Fibroblast of lung (primary cell): Measurements from ENCODE around the gene EGF. TPM values are rescaled to one million over a fixed set of nuclear protein-coding genes. Genes with fewer than 3 reads are reported as not detected.
A peak's percentile ranks its signal among the peaks of the same experiment; 100 is the strongest.

Experiments used
- DNase-seq, 2 donors: peaks; one replicate each; pipeline versions ENCODE4 v3.0.0 to v3.0.0-alpha.2; 2010; ENCODE audit warnings: low read depth in 2 of 2
- H2AFZ ChIP-seq: 2 replicates; pipeline ENCODE4 v1.5.1; 2012; ENCODE audit warnings: low read length, control low read depth, inconsistent platforms
- H3K27ac ChIP-seq: 2 replicates; pipeline ENCODE4 v1.5.1; 2011; ENCODE audit warnings: low read length, control low read depth; ENCODE audit not compliant: insufficient read depth
- H3K27me3 ChIP-seq: 2 replicates; pipeline ENCODE4 v1.5.1; 2011; ENCODE audit warnings: mild to moderate bottlenecking, low read length; ENCODE audit not compliant: control insufficient read depth, insufficient read depth
- H3K36me3 ChIP-seq: 2 replicates; pipeline ENCODE4 v1.5.1; 2011; ENCODE audit warnings: low read length; ENCODE audit not compliant: control insufficient read depth, insufficient read depth
- H3K4me1 ChIP-seq: 2 replicates; pipeline ENCODE4 v1.5.1; 2011; ENCODE audit warnings: low read length; ENCODE audit not compliant: control insufficient read depth, insufficient read depth; ENCODE audit errors: extremely low read depth
- H3K4me2 ChIP-seq: 2 replicates; pipeline ENCODE4 v1.5.1; 2011; ENCODE audit warnings: low read length, control low read depth; ENCODE audit not compliant: insufficient read depth; ENCODE audit errors: extremely low read depth
- H3K4me3 ChIP-seq, 4 experiments: fragments of 200-600 bp in 1 of 4; sonication (generic) in 1 of 4; replicated peaks in 1 of 4; 2 replicates each; pipeline ENCODE4 v1.5.1; 2011 to 2016; ENCODE audit warnings: low read length in 4 of 4, low read depth in 3 of 4, mild to moderate bottlenecking in 3 of 4, control low read depth in 2 of 4, inconsistent platforms in 1 of 4, mixed read lengths in 1 of 4; ENCODE audit not compliant: insufficient read depth in 1 of 4; ENCODE audit errors: control extremely low read depth in 1 of 4
- H3K79me2 ChIP-seq: 2 replicates; pipeline ENCODE4 v1.5.1; 2012; ENCODE audit warnings: mild to moderate bottlenecking, low read length, inconsistent platforms; ENCODE audit not compliant: control insufficient read depth, insufficient read depth
- H3K9ac ChIP-seq: 2 replicates; pipeline ENCODE4 v1.5.1; 2011; ENCODE audit warnings: mild to moderate bottlenecking, low read length, control low read depth; ENCODE audit not compliant: insufficient read depth
- H3K9me3 ChIP-seq: 2 replicates; pipeline ENCODE4 v1.5.1; 2012; ENCODE audit warnings: low read depth, low read length; ENCODE audit not compliant: control insufficient read depth, insufficient read depth
- H4K20me1 ChIP-seq: 2 replicates; pipeline ENCODE4 v1.5.1; 2011; ENCODE audit warnings: low read length; ENCODE audit not compliant: control insufficient read depth, insufficient read depth; ENCODE audit errors: extremely low read depth
- CTCF ChIP-seq, 2 donors: IDR thresholded peaks in 1 of 2; conservative IDR thresholded peaks in 1 of 2; 1 replicate in 1 of 2; 2 replicates in 1 of 2; pipeline ENCODE4 v1.5.1; 2011 to 2012; ENCODE audit warnings: low read length in 2 of 2, control low read depth in 1 of 2, inconsistent platforms in 1 of 2, low read depth in 1 of 2, mild to moderate bottlenecking in 1 of 2
- EZH2 ChIP-seq: IDR thresholded peaks from 2 replicates; pipeline ENCODE4 v1.5.1; 2012; ENCODE audit warnings: low read length, control low read depth, mild to moderate bottlenecking; ENCODE audit errors: missing control alignments
- polyA plus RNA-seq, 2 donors: library from polyadenylated mRNA; depleted of rRNA in 1 of 2; stranded (reverse) in 1 of 2; unstranded in 1 of 2; fragments of >200 nt; gene quantifications; 2 replicates each; pipeline ENCODE4 v1.2.1, GENCODE V29; 2011 to 2012; ENCODE audit warnings: missing spikeins in 1 of 2
- total RNA-seq: library from RNA; depleted of rRNA; stranded (reverse); fragments of >200 nt; gene quantifications from 2 replicates; pipeline ENCODE4 v1.2.1, GENCODE V29; 2014

The EGF gene
- total and polyA plus RNA-seq, 2 donors (not counting 1 experiment from before 2014, with no cell fraction given): 0.59 to 0.83 TPM

GRCh38 chr4:110059556-110060191, 147.0 kb downstream of the EGF start:
- peak in 1 of 2 donors; percentile 52 for DNase-seq
- H3K9ac ChIP-seq: no peak overlapping the region
- H3K36me3 ChIP-seq: no peaks in the 10 kb centered on the region
- no peaks in the 10 kb centered on the region for H3K27me3 ChIP-seq
- no peaks in the 10 kb centered on the region for H3K79me2 ChIP-seq
- TF ChIP-seq CTCF (conservative IDR thresholded peaks at IDR 0.05 in 1 of 2, IDR thresholded peaks at IDR 0.05 in 1 of 2; ENCODE audit: low read depth in 1 of 2, low read length in 2 of 2): no peak
- no peak overlapping the region for H3K4me3 ChIP-seq
- H4K20me1 ChIP-seq: no peaks in the 10 kb centered on the region
- no peaks in the 10 kb centered on the region for H3K4me1 ChIP-seq
- no peak overlapping the region for H3K4me2 ChIP-seq
- H3K27ac ChIP-seq: no peak overlapping the region
- no peaks in the 10 kb centered on the region for H3K9me3 ChIP-seq
- H2AFZ ChIP-seq: no peak overlapping the region

- no peaks in the 10 kb centered on the region for H3K27me3 ChIP-seq
- no peak overlapping the region for H3K4me2 ChIP-seq
- DNase-seq: no peak
- H3K4me3 ChIP-seq: no peak overlapping the region
- H3K9ac ChIP-seq: no peak overlapping the region
- H3K4me1 ChIP-seq: no peaks in the 10 kb centered on the region
- no peaks in the 10 kb centered on the region for H4K20me1 ChIP-seq
- no peak overlapping the region for H2AFZ ChIP-seq
- TF ChIP-seq EZH2: no peak
- no peak for TF ChIP-seq CTCF (conservative IDR thresholded peaks at IDR 0.05 in 1 of 2, IDR thresholded peaks at IDR 0.05 in 1 of 2; ENCODE audit: low read depth in 1 of 2, low read length in 2 of 2)
- H3K36me3 ChIP-seq: no peaks in the 10 kb centered on the region
- no peaks in the 10 kb centered on the region for H3K9me3 ChIP-seq
- no peaks in the 10 kb centered on the region for H3K79me2 ChIP-seq
- H3K27ac ChIP-seq: no peak overlapping the region
Measured at GRCh38 chr4:110061076-110061475, 148.4 kb downstream of the EGF start.

Other genes starting within 250 kb of the EGF start
- gene CASP6, start 209.4 kb upstream of the EGF start, total RNA-seq: 31.3 and 33.5 TPM in 2 replicates
- gene CASP6, start 209.4 kb upstream of the EGF start, polyA plus RNA-seq: 44.7 and 45.5 TPM in 2 replicates
- gene PLA2G12A, start 182.8 kb upstream of the EGF start, total RNA-seq: 10.5 and 18.0 TPM in 2 replicates
- gene PLA2G12A, start 182.8 kb upstream of the EGF start, polyA plus RNA-seq: 15.9 and 16.1 TPM in 2 replicates
- 10.2 and 36.0 TPM in 2 replicates for gene CFI, start 110.9 kb upstream of the EGF start, total RNA-seq
- 5.9 and 18.2 TPM in 2 replicates for gene CFI, start 110.9 kb upstream of the EGF start, polyA plus RNA-seq
- 2.5 and 2.6 TPM in 2 replicates for gene GAR1, start 97.1 kb upstream of the EGF start, total RNA-seq
- 20.3 and 22.0 TPM in 2 replicates for gene GAR1, start 97.1 kb upstream of the EGF start, polyA plus RNA-seq
- under 0.01 TPM in 2 replicates for gene RRH, start 84.9 kb upstream of the EGF start, total RNA-seq
- 0.07 and 0.08 TPM in 2 replicates for gene RRH, start 84.9 kb upstream of the EGF start, polyA plus RNA-seq
- under 0.01 TPM in 2 replicates for gene LRIT3, start 64.8 kb upstream of the EGF start, total RNA-seq
- 0.01 TPM in 2 replicates for gene LRIT3, start 64.8 kb upstream of the EGF start, polyA plus RNA-seq